ENCODE data around the gene GUCA2A.
A peak's percentile ranks its signal among the peaks of the same experiment; 100 is the strongest.

The GUCA2A gene

GRCh38 chr1:42178249-42178648 is 13.7 kb upstream of the GUCA2A start:
- no peak overlapping the region for H3K27ac ChIP-seq
- H3K4me3 ChIP-seq: no peak overlapping the region

DNA sequence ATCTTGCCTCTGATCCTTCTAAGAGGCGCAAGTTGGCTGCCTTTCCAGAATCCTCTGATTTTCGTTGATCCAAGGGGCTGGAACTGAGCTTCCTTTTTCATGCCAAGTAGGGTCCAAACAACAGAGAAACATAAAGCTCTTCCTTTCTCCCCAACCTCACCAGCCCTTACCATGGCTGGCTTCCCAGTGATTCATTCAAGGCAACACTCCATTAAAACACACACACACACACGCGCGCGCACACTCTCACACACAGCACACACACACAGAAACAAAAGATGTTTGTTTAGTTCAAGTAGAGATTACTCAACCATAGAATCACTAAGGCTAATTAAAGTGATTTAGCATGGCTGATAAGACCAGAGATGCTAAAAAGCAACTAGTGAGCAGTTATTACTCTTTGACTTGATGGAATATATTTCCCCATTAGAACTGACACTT is 13.0 kb upstream of the GUCA2A start:
- peak overlapping the region in 1 of 21 experiments; percentile 16 for H3K27ac ChIP-seq
- H3K4me3 ChIP-seq: no peak overlapping the region

- H3K27ac ChIP-seq: peak overlapping the region in 1 of 21 experiments; percentile 16
- H3K4me3 ChIP-seq: no peak overlapping the region
Observed at GRCh38 chr1:42176902-42177519, 12.5 kb upstream of the GUCA2A start.

- Histone ChIP-seq H3K4me3 (no peak overlapping the region), H3K27ac (peak overlapping the region in 8 of 21 experiments; percentile 3 to 76 (median 42))
Observed at GRCh38 chr1:42175314-42176054, 10.9 kb upstream of the GUCA2A start.

DNA sequence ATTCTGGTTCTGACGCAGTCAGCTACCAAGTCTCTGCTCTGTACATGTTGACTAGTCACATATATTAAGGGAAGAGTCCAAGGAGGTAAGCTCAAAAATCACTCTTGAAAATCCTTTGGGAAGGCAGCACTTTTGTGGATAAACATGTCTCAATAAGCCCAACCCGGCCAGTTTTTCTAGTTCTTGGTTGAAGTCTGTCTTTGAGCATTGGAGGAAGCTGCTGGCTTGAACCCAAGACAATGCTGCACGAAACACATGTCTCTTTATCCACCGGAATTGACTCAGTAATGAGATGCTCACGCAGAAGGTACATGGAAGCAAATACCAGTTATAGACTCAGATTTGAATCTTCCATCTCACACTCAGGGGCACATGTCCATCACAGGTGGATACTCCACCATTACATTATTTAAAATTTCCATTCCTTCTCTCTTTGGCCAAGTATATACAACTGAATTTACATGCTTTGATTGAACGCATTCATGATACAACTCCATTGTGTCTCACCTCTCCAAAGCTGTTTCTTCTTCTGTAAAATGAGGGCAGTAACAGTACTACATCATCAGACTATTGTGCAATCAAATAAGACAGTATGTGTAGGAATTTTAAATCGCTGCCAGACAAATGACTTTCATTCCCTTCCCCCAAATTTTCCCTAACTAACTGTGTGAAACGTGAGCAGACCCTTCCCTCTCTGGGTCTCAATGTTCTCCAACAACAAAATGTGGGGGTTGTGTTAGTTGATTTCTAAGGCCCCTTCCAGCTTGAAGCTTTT is 9.6 kb upstream of the GUCA2A start:
- H3K27ac ChIP-seq: peak overlapping the region in 19 of 21 experiments; percentile 6 to 85 (median 70)
- no peak overlapping the region for H3K4me3 ChIP-seq

DNA sequence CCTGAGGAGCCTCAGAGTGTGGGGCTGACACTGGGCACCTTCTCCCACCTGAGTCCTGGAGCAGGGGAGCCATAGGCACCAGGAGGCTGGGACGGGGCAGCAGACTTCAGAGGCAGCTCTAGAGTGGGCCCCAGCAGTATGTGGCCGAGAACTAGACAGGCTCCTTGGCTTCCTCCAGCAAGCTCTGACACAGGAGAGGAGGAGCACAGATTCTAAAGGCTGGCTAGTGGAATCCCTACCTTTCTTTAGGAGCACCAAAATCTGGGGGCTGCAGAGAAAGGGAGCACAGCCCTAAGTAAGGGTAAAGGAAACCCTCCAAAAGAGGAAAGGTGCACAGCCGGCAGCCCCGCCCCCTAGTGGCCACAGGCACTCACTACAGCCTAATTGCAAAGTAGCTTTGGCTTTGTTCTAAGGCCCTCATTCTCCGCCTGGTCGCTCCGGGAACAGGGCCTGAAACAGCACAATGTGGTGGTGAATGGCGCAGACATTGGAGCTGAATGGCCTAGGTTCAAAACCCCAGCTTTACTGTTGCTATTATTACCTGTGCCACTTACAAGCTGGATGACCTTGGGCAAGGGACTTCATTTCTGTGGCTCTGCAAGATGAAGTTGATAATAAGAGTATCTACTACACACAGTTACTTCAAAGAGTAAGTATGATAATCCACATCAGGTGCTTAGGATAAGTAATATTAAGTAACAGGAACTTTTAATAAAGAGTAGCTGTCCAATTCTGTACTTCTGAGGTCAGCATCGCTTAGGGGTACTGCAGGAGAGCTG is 8.8 kb upstream of the GUCA2A start:
- H3K4me3 ChIP-seq: peak overlapping the region in 1 of 7 experiments; percentile 4

DNA sequence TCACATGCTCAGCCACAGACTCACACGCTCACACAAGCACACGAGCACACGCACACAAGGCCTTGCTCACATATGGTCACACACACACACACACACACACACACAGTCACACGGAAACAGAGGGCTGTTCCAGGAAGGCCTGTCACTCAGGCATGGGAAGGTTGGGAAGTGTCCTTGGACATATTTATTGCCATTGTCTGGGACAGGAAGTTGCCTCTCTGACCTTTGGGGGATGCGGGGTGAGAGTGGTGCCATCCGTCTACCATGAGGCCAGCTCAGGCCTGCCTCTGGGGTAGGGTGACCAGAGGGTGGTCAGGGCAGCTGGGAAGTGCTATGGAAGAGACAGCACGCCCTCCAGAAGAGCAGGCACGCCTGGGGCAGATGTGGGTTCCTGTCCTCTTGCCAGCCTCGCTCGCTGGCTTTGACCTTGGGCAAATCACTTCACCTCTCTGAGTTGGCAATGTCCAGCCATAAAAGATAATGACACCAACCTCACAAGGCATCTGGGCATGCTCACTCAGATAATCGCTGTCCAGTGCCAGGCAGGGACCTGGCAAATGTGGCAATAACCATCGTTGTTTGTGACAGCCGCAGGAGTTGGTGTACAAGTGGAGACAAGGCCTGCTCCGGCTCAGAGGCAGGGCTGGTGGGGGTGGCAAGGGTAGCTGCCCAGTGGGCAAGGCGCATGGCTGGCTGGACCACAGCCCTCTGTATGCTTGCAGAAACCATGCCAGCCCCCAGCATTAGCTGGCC is 8.0 kb upstream of the GUCA2A start:
- H3K4me3 ChIP-seq: no peak overlapping the region
- peak overlapping the region in 19 of 21 experiments; percentile 6 to 85 (median 68) for H3K27ac ChIP-seq

More for the DNA sequence above, 8.8 kb upstream of the GUCA2A start:
- H3K27ac ChIP-seq: peak overlapping the region in 20 of 21 experiments; percentile 6 to 85 (median 70)

DNA sequence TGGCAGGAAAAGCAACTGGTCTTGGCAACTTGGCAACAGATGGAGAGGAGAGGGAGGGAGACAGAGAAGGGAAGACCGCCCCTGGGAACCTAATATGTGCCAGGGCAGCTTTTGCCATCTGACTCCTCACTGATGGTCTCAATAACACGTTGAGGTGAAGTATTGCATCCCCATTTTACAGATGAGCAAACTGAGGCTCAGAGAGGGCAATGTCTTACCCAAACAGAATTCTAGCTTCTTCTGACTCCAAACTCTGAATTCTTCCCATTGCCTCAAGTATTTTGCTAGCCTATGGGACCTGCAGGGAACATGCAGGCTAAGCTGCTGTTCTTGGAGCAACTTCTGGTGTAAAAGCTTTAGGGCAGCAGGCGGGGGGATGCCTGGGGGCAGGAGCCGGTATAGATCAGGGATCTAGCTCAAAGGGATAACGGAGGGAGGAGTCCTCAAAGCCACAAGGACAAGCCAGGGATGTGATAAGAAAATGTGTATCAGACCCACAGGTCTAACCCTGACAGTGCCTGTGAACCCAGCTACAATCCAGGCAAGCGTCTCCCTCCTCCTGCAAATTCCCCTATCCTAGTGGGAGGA is 7.2 kb upstream of the GUCA2A start:
- peak overlapping the region in 7 of 21 experiments; percentile 7 to 85 (median 37) for H3K27ac ChIP-seq
- no peak overlapping the region for H3K4me3 ChIP-seq

GRCh38 chr1:42170779-42171621 is 6.5 kb upstream of the GUCA2A start:
- Histone ChIP-seq H3K4me3 (no peak overlapping the region), H3K27ac (peak overlapping the region in 5 of 21 experiments; percentile 12 to 77 (median 25))

DNA sequence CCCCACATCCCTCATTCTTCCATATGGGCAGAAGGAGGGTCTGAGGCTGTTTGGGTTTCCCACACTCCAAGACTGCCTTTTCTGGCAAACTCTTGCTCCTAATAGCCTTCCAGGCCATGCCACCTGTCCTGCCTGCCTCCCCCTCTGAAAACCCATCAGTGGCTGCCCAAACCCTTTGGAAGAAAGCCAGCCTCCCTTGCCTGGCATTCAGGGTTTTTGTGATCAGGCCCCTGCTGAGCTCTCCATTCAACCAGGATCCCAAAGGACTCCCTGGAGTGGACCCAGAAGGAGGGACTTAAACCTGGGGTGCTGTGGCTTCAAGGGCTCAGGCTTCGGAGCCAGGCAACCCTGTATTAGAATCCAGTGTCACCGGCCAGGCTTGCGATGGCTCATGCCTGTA is 4.2 kb upstream of the GUCA2A start:
- H3K4me3 ChIP-seq: no peak overlapping the region
- H3K27ac ChIP-seq: no peak overlapping the region

DNA sequence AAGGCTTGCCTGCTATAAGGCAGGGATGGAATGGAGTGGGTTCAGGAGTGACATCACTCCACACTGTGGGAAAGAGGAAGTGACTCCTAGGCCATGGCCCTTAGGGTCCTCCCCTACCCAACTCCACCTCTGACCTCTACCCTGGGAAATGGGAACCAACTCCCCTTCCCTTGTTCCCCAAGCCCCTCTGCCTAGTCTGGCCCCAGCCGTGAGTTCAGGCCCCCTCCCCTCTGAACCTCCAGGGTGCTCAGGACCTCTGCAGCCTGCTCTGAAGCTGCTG is 3.8 kb upstream of the GUCA2A start:
- H3K4me3 ChIP-seq: no peak overlapping the region
- H3K27ac ChIP-seq: no peak overlapping the region

GRCh38 chr1:42167611-42168390 is 3.3 kb upstream of the GUCA2A start:
- H3K4me3 ChIP-seq: no peak overlapping the region
- no peak overlapping the region for H3K27ac ChIP-seq

GRCh38 chr1:42165511-42166210 is 1.1 kb upstream of the GUCA2A start:
- Histone ChIP-seq H3K27ac (no peak overlapping the region), H3K4me3 (no peak overlapping the region)

GRCh38 chr1:42163536-42164503 is 725 bp downstream of the GUCA2A start:
- H3K4me3 ChIP-seq: no peak overlapping the region
- H3K27ac ChIP-seq: no peak overlapping the region

DNA sequence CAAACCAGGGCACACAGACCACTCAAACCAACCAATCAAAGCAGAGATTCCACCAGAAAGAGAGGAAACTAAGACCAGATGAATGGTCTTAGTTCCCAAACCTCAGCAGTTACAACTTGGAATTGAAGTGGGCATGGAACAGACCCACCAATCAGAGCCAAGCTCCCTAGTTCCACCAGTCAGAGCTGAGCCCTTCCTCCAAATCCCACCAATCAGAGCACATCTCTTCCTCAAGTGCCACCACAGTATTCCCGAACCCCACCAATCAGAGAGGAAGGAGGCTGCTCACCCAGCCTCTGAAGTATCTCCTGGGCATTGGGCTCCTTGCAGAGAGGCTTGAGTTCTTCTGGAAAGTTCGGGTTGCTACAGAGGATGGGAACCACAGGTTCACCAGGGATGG is 1.4 kb downstream of the GUCA2A start:
- no peak overlapping the region for H3K27ac ChIP-seq
- H3K4me3 ChIP-seq: no peak overlapping the region

All from skin epidermis (tissue), 12 donors.